GM12873 (cell line): ENCODE results near the gene KCNQ1OT1.

Experiments
- TF ChIP-seq, protein P1 (sequence below): IDR thresholded peaks from 2 replicates; pipeline ENCODE4 v1.5.1; 2012; ENCODE audit warnings: low read depth, mild to moderate bottlenecking, moderate library complexity, low read length, control low read depth; ENCODE audit not compliant: insufficient read depth; ENCODE audit errors: missing control alignments

Gene KCNQ1OT1

DNA sequence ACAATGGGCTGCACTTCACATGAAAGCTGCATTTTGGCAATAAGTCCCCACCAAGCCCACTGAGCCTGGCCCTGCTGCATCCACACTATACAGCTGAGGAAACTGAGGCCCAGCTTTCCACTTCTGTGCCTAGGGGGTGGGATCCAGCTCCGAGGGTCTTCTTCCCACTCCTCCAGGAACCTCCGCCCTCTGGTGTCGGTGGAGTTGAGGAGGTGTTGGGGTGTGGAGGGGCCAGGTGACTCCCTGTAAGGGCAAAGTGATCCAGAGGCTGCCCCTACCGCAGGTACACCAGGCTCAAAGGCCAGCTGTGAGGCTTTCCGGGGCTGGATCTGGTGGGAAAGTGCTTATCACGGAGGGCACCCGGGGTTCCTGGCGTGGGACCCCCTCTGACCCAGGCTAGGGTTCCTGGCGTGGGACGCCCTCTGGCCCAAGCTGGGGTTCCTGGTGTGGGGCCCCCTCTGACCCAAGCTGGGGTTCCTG, 130.0 kb downstream of the KCNQ1OT1 start:
- TF ChIP-seq, protein P1, sequence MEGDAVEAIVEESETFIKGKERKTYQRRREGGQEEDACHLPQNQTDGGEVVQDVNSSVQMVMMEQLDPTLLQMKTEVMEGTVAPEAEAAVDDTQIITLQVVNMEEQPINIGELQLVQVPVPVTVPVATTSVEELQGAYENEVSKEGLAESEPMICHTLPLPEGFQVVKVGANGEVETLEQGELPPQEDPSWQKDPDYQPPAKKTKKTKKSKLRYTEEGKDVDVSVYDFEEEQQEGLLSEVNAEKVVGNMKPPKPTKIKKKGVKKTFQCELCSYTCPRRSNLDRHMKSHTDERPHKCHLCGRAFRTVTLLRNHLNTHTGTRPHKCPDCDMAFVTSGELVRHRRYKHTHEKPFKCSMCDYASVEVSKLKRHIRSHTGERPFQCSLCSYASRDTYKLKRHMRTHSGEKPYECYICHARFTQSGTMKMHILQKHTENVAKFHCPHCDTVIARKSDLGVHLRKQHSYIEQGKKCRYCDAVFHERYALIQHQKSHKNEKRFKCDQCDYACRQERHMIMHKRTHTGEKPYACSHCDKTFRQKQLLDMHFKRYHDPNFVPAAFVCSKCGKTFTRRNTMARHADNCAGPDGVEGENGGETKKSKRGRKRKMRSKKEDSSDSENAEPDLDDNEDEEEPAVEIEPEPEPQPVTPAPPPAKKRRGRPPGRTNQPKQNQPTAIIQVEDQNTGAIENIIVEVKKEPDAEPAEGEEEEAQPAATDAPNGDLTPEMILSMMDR: no peak

GRCh38 chr11:2569321-2569721, 130.5 kb downstream of the KCNQ1OT1 start:
- TF ChIP-seq, protein P1: no peak

DNA sequence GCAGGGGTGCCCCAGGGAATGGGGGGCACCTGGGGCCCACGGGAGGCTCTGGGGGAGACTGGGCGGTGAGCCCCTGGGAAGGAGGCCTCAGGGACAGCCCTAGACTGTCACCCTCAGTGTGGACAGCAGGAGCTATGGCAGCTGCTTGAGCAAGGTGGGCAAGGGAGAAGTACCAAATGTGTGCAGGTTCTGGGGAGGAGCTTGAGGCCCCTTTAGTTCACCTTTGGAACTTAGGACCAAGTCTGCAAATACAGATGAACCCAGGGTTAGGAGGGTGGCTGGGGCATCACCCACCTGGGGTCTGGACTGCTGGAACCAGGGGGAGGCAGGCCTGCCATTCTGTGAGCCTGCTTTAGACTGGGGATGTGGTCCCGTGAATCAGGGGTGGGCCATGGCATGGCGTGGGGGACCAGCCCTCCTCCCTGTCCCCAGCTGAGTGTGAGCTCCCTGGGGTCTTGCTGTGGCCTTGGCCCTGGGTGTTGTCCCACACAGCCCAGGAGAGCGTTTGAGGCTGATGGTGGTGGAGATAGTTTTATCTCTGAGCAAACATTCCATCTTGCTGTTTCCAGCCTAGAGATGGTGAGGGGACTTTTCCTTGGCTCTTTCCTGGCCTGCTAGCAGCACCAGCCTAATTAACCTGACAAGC, 132.6 kb downstream of the KCNQ1OT1 start:
- TF ChIP-seq, protein P1: no peak

DNA sequence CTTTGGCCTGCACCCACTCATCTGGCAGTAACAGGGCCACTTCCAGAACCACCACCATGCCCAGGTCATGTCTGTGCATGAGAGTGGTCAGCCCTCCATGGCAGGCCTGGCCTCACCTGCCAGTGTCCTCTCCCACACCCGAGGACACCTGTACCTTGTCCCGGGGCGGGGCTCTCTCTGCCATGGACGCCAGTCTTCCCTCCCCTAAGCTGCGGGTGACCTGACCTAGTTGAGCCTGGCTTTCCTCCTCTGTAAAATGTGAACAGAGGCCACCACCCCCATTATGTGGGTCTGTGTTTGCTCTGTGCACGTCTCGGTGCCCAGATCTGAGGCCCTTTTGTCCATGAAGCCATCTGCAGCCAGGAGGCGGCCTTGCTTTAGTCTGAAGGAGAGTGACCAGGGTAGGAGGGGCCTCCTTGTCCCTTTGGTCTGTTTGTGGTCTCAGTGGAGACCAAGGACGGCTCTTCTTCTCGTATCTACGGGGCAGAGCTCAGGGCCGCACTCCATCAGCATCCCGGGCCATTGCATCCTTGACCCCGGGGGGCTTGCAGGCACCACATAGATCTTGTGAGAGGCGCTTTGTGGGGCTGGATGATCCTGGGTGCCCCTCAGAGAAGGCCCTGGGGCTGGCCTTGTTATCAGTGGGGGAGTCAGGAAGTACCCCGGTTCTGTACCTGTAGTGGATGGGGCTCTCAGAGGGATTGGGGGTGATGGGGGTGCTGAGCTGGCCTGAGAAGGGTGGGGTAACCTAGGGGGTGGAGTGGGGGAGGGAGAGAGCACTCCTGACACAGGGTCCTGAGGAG, 133.4 kb downstream of the KCNQ1OT1 start:
- TF ChIP-seq, protein P1: no peak

DNA sequence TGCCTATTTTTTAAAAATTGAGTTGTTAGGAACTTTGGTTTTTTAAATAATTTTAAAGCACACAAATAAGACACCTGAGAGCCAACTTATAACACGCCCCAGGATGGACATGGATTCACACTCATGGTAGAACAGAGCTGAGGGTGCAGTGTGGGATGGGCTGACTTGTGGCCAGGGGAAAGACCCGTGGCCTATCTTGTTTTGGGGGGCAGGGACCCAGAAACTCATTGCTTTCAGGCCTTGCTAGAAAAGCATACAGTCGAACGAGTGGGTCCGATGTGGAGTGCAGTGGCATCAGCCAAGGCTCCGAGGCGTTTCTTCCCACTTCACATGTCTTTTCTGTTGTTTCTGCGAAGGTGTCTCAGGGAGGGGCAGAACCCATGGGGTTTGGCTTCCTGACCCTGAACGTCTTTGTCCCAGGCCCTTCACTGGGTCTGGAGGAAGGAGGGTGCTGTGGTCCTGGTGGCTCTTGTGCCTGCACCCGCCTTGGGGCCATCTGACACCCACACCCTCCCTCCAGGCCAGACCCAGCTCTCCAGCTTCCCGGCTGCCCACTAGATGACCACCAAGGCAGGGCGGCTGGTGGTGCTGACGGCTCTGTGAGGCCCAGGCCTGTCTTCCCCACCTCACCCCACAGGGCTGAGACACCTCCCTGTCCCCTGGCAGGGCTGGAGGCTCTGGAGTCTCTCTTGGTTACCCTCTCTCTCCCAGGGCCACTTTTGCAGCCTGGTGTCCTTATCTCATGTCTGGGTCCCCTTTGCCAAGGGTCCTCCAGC, 134.2 kb downstream of the KCNQ1OT1 start:
- TF ChIP-seq, protein P1: no peak

DNA sequence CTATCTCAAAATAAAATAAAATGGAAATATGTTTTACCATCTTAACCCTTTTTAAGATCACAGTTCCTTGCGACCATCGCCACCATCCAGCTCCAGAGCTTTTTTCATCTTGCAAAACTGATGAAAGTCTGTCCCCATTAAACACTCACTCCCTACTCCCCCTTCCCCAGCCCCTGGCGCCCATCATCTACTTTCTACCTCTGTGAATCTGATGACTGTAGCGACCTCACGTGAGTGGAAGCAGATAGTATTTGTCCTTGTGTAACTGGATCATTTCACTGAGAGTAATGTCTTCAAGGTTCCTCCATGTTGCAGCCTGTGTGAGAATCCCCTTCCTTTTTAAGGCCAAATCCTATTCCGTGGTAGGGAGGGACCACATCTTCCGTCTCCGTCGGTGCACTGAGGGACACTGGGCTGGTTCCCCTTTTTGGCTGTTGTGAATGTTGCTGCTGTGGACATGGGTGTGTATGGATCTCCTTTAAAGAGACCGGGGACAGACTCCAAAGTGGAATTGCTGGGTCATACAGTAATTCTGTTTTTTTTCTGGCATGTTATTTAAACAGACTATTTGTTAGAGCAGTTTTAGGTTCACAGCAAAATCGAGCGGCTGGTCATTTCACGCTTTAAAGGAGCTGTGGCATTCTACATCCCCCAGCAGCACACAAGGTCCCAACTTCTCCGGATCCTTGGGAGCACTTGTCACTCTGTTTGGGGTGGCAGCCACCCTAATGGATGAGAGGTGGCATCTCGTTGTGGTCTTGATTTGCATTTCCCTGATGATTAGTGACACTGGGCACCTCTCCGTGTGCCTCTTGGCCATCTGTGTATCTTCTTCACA, 135.0 kb downstream of the KCNQ1OT1 start:
- TF ChIP-seq, protein P1: no peak
